GM18868 (cell line): ENCODE measurements around the gene SIAH3.

Source experiments
- ATAC-seq: cut with Tn5 transposase; IDR thresholded peaks from one replicate; pipeline ENCODE4 v1.9.1; 2021; ENCODE audit warnings: mild to moderate bottlenecking, moderate library complexity; ENCODE audit not compliant: unreplicated experiment

Gene SIAH3

DNA sequence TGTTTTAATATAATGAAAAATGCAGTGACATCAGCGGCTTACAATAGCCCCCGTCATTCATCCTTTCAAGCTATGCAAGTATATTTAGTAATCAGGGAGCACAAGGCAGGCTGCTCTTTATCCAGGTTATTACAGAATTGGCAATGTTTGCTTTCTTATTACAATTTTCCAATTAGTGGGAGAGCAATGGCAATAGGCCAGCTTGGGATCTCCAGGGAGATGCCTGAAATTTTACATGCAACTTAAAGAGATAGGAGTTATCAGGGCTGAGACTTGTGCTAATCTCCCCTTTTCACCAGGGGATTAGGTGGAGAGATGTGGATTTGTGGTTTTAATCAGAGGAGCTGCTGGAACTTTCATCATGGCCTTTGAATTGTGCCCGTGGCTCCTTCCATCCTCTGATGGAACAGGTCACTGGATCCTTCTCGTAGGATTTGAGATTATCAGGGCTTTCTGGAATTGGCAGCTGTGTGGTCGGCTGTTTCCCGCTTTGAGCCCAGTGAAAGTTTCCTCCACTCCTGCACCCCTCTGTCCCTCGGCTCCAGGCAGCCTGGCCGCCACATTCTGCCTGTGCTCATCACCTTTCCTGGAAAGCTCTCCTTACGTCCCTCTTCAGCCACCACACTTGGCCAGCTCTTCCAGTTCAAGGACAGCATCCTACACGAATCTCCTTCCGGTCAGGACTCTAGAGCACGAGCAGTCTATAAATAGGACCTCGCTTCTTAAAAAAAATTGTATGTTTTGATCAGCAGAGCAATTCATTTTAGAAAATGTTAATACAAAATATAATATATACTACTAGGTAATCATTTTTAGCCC, 102.4 kb downstream of the SIAH3 start:
- ATAC-seq, result no peak

DNA sequence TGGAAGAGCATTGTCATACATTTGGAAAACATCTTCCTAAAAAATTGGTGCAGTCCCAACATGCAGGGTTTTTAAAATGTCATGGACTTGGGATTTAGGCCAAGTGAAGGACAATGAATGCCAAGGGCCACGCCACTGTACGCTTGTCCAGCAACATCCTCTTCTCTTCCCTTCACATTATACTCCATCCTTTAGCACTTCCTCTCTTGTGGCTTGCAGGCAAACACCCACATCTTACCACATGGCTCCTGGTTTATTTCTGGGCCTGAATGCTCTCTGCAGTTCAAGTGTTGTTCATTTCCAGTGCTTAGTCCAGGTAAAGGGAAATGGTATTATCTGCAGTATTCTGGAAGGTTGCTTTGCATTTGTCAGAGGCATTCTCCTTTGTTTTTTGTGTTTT, 104.5 kb downstream of the SIAH3 start:
- no peak for ATAC-seq

- ATAC-seq, result no peak
Measured at GRCh38 chr13:45744979-45745378, 106.6 kb downstream of the SIAH3 start.

DNA sequence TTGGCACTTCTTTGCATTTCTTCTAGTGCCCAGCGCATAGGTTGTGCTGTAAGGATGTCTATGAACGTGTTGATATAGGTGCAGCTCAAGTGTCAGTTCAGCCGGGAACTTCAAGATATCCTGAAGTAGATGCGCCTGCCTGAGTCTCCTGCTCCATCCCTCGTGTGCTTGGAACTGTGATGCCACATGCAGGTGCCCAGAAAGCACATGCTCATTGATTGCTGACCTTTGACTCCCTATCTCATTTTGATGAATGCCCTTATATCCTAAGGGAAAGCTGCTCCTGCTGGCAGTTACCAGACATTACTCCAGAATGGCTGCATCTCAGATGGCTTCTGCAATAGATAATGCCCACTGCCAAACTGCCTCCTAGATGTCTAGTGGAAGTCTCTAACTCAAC, 108.6 kb downstream of the SIAH3 start:
- no peak for ATAC-seq

- no peak for ATAC-seq
Measured at GRCh38 chr13:45737571-45738017, 114.0 kb downstream of the SIAH3 start.

DNA sequence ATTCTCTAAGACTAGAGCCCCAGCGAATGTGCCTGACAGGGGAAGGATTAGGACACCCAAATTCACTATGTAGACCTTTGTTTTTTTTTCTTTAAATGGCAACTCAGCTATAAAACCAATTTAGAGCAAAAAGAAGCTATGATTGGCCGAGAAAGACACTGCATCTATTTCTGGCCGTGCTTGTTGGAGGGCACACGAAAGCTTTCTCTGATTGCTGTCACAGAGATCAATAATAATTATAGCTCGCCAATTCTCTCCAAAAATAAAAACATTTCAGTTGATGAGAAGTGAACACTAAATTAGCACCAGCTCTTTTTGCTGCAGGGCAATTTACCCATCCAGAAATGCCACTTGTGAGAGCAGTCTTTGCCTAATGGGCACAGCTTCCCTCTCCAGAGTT, 118.2 kb downstream of the SIAH3 start:
- no peak for ATAC-seq

- no peak for ATAC-seq
Measured at GRCh38 chr13:45732916-45733315, 118.6 kb downstream of the SIAH3 start.

DNA sequence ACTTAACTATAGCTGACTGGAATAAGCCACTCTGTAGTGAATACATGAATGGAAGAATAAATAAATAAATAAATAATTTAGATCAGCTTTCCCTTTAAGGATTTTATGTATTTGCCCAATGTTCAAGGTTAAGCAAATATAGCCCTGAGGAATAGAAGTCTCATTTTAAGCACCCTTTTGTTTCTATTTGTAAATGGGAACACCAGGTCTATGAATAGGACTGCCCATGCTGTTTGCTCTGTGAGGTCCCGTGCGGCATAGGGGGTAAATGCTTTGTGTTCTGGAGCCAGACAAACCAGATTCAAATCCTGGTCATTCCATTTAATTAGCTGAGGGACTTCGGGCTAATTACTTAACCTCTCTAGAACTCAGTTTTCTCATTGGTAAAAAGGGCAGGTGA, 120.1 kb downstream of the SIAH3 start:
- ATAC-seq, result no peak

- peak; percentile 42 for ATAC-seq
Measured at GRCh38 chr13:45728759-45729158, 122.8 kb downstream of the SIAH3 start.
